Measurements from ENCODE around the gene TLL2.

Gene TLL2

DNA sequence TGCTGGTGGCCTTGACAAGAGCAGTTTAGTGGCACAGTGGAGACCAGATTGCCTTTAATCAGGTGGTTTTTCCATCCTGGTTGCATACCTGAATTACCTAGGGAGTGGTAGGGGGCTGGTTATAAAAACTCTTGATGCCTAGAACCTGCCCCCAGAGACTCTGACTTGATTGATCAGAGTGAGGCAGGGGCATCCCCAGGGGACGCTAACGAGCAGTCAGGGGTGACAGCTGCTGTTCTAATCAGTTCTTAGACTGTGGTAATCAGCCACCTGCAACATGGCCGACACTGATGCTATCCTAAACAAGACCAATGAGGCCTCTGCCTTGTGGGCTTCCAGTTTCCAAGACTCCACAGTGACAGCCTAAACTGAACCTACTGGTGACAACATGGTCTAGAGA lies 153.0 kb downstream of the TLL2 start:
- H2AFZ ChIP-seq (ENCODE audit: low read length), result no peak overlapping the region
- no peaks in the 10 kb centered on the region for H3K9me3 ChIP-seq (ENCODE audit: insufficient read depth, low read depth, low read length)
- H3K4me1 ChIP-seq (ENCODE audit: insufficient read depth, low read length, poor library complexity, severe bottlenecking), result no peaks in the 10 kb centered on the region
- H3K4me3 ChIP-seq (ENCODE audit: low read length, poor library complexity, severe bottlenecking), result no peak overlapping the region
- TF ChIP-seq EZH2phosphoT487 (IDR thresholded peaks at IDR 0.05; ENCODE audit: borderline replicate concordance), result no peak
- TF ChIP-seq, protein P1, sequence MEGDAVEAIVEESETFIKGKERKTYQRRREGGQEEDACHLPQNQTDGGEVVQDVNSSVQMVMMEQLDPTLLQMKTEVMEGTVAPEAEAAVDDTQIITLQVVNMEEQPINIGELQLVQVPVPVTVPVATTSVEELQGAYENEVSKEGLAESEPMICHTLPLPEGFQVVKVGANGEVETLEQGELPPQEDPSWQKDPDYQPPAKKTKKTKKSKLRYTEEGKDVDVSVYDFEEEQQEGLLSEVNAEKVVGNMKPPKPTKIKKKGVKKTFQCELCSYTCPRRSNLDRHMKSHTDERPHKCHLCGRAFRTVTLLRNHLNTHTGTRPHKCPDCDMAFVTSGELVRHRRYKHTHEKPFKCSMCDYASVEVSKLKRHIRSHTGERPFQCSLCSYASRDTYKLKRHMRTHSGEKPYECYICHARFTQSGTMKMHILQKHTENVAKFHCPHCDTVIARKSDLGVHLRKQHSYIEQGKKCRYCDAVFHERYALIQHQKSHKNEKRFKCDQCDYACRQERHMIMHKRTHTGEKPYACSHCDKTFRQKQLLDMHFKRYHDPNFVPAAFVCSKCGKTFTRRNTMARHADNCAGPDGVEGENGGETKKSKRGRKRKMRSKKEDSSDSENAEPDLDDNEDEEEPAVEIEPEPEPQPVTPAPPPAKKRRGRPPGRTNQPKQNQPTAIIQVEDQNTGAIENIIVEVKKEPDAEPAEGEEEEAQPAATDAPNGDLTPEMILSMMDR (conservative IDR thresholded peaks at IDR 0.05; ENCODE audit: low read length), result no peak
- H3K4me2 ChIP-seq (ENCODE audit: low read depth, low read length, poor library complexity, severe bottlenecking), result no peak overlapping the region
- no peaks in the 10 kb centered on the region for H3K9me2 ChIP-seq (replicated peaks; ENCODE audit: low read depth, low read length)
- no peaks in the 10 kb centered on the region for H3K27me3 ChIP-seq (ENCODE audit: insufficient read depth, low read length, poor library complexity, severe bottlenecking)
- H4K20me1 ChIP-seq (ENCODE audit: insufficient read depth, low read length, poor library complexity, severe bottlenecking), result no peaks in the 10 kb centered on the region
- no peaks in the 10 kb centered on the region for H3F3A ChIP-seq (ENCODE audit: low read depth)
- H3K79me2 ChIP-seq (ENCODE audit: insufficient read depth, low read length), result no peaks in the 10 kb centered on the region
- H3K36me3 ChIP-seq (ENCODE audit: insufficient read depth, low read length), result no peaks in the 10 kb centered on the region
- no peak overlapping the region for H3K9ac ChIP-seq (ENCODE audit: low read depth, low read length, poor library complexity, severe bottlenecking)

GRCh38 chr10:96360331-96360730 lies 153.4 kb downstream of the TLL2 start:
- Histone ChIP-seq H3K9ac (ENCODE audit: low read depth, low read length, poor library complexity, severe bottlenecking) (no peak overlapping the region), H3F3A (ENCODE audit: low read depth) (no peaks in the 10 kb centered on the region), H3K4me1 (ENCODE audit: insufficient read depth, low read length, poor library complexity, severe bottlenecking) (no peaks in the 10 kb centered on the region), H2AFZ (ENCODE audit: low read length) (no peak overlapping the region), H4K20me1 (ENCODE audit: insufficient read depth, low read length, poor library complexity, severe bottlenecking) (no peaks in the 10 kb centered on the region), H3K9me3 (ENCODE audit: insufficient read depth, low read depth, low read length) (no peaks in the 10 kb centered on the region), H3K36me3 (ENCODE audit: insufficient read depth, low read length) (no peaks in the 10 kb centered on the region), H3K79me2 (ENCODE audit: insufficient read depth, low read length) (no peaks in the 10 kb centered on the region), H3K4me2 (ENCODE audit: low read depth, low read length, poor library complexity, severe bottlenecking) (no peak overlapping the region), H3K9me2 (replicated peaks; ENCODE audit: low read depth, low read length) (no peaks in the 10 kb centered on the region), H3K27me3 (ENCODE audit: insufficient read depth, low read length, poor library complexity, severe bottlenecking) (no peaks in the 10 kb centered on the region), H3K4me3 (ENCODE audit: low read length, poor library complexity, severe bottlenecking) (no peak overlapping the region)
- TF ChIP-seq, protein P1 (conservative IDR thresholded peaks at IDR 0.05; ENCODE audit: low read length), result no peak

- Histone ChIP-seq H3F3A (ENCODE audit: low read depth) (no peaks in the 10 kb centered on the region), H3K9me3 (ENCODE audit: insufficient read depth, low read depth, low read length) (no peaks in the 10 kb centered on the region), H2AFZ (ENCODE audit: low read length) (no peak overlapping the region), H3K79me2 (ENCODE audit: insufficient read depth, low read length) (no peaks in the 10 kb centered on the region), H3K36me3 (ENCODE audit: insufficient read depth, low read length) (no peaks in the 10 kb centered on the region), H3K27me3 (ENCODE audit: insufficient read depth, low read length, poor library complexity, severe bottlenecking) (no peaks in the 10 kb centered on the region), H4K20me1 (ENCODE audit: insufficient read depth, low read length, poor library complexity, severe bottlenecking) (no peaks in the 10 kb centered on the region), H3K9ac (ENCODE audit: low read depth, low read length, poor library complexity, severe bottlenecking) (no peak overlapping the region), H3K4me1 (ENCODE audit: insufficient read depth, low read length, poor library complexity, severe bottlenecking) (no peaks in the 10 kb centered on the region), H3K9me2 (replicated peaks; ENCODE audit: low read depth, low read length) (no peaks in the 10 kb centered on the region), H3K4me3 (ENCODE audit: low read length, poor library complexity, severe bottlenecking) (no peak overlapping the region), H3K4me2 (ENCODE audit: low read depth, low read length, poor library complexity, severe bottlenecking) (no peak overlapping the region)
- TF ChIP-seq, protein P1 (conservative IDR thresholded peaks at IDR 0.05; ENCODE audit: low read length), result no peak
- no peak for TF ChIP-seq EZH2phosphoT487 (IDR thresholded peaks at IDR 0.05; ENCODE audit: borderline replicate concordance)
Observed at GRCh38 chr10:96359616-96360015, 154.1 kb downstream of the TLL2 start.

All from Loucy (cell line).